VCaP (cell line): ENCODE measurements around the gene CIAO3.
"Not testable (repeated sequence)": the region's sequence is repeated elsewhere in the genome, so short reads cannot be mapped to it uniquely, and the experiment has no call there.

Experiments used
- H3K27ac ChIP-seq: fragments of 450-650 bp; 2 replicates; pipeline ENCODE4 v1.5.1; 2017
- CTCF ChIP-seq: fragments of 450-650 bp; conservative IDR thresholded peaks from 2 replicates; pipeline ENCODE4 v1.5.1; 2017; ENCODE audit warnings: mild to moderate bottlenecking, moderate library complexity

The CIAO3 gene

GRCh38 chr16:716768-717325 is 23.9 kb downstream of the CIAO3 start:
- TF ChIP-seq CTCF, result no peak
- no peak overlapping the region; the same call in 1 of the 2 replicates for H3K27ac ChIP-seq

GRCh38 chr16:716200-716568 is 24.6 kb downstream of the CIAO3 start:
- TF ChIP-seq CTCF, result no peak

GRCh38 chr16:715477-716199 is 25.2 kb downstream of the CIAO3 start:
- peak overlapping the region; percentile 53 for H3K27ac ChIP-seq
- TF ChIP-seq CTCF, result peak; percentile 14; the same call in 1 of the 2 replicates

More at GRCh38 chr16:716200-716568, 24.6 kb downstream of the CIAO3 start:
- H3K27ac ChIP-seq, result peak overlapping the region; percentile 53

- no peak for TF ChIP-seq CTCF
- peak within 1 kb of the TSS; percentile 53 for H3K27ac ChIP-seq
These were observed 26.0 kb downstream of the CIAO3 start, which contains the start of gene METRN for GRCh38 chr16:714558-715476. TSS of gene METRN (plus strand) at chr16:715118. CDS start at chr16:715290, 172 bp downstream.

- 0 out of 2 replicates have a peak overlapping the region, but pooled peaks have one; percentile 3 for H3K27ac ChIP-seq
These were observed 26.7 kb downstream of the CIAO3 start for GRCh38 chr16:714079-714478.

GRCh38 chr16:712740-713250 is 28.0 kb downstream of the CIAO3 start:
- H3K27ac ChIP-seq, result not testable (repeated sequence)
- peak; percentile 37 for TF ChIP-seq CTCF

More at GRCh38 chr16:714079-714478, 26.7 kb downstream of the CIAO3 start:
- no peak for TF ChIP-seq CTCF
